SK-N-SH (cell line): ENCODE results near the gene TMOD2. TPM values are rescaled to one million over a fixed set of nuclear protein-coding genes. Genes with fewer than 3 reads are reported as not detected.

ENCODE experiments used
- CTCF ChIA-PET: fragments of 300-600, 350-600 bp; formaldehyde crosslinking; extraction: SDS; loops from one replicate; lab custom pipeline; 2021; lab: Yijun Ruan, JAX
- POLR2A ChIA-PET: fragments of 350-600 bp; sonication (Branson Sonifier 250); formaldehyde crosslinking; extraction: SDS; loops from one replicate; lab custom pipeline; 2020; ENCODE audit warnings: antibody characterized with exemption, inconsistent platforms; lab: Yijun Ruan, JAX
- DNase-seq: peaks from one replicate; pipeline ENCODE4 v3.0.0; 2012
- H2AFZ ChIP-seq: fragments of 200-600 bp; sonication (generic); 2 replicates; pipeline ENCODE4 v1.8.1; 2016; ENCODE audit warnings: antibody characterized with exemption, mild to moderate bottlenecking, low read depth
- H3F3A ChIP-seq: fragments of 200-600 bp; sonication (generic); replicated peaks from 2 replicates; pipeline ENCODE3; 2016; ENCODE audit warnings: antibody characterized with exemption, mild to moderate bottlenecking; ENCODE audit not compliant: insufficient read depth
- H3K27ac ChIP-seq, 2 experiments: fragments of 200-500 bp in 1 of 2; fragments of 200-600 bp in 1 of 2; sonication (Bioruptor generic) in 1 of 2; sonication (generic), shearing (Covaris generic) in 1 of 2; 2 replicates each; pipeline versions ENCODE4 v1.5.1 to v1.6.1; 2014 to 2016; ENCODE audit warnings: low read depth in 2 of 2, inconsistent platforms in 1 of 2, low read length in 1 of 2, mild to moderate bottlenecking in 1 of 2, mixed read lengths in 1 of 2
- H3K27me3 ChIP-seq: fragments of 200-600 bp; sonication (generic), shearing (Covaris generic); 2 replicates; pipeline ENCODE4 v1.6.1; 2016; ENCODE audit warnings: mixed run types; ENCODE audit not compliant: insufficient read depth
- H3K36me3 ChIP-seq, 2 experiments: fragments of 200-500 bp in 1 of 2; fragments of 200-600 bp in 1 of 2; sonication (Bioruptor generic) in 1 of 2; sonication (generic) in 1 of 2; replicated peaks in 1 of 2; 2 replicates each; pipeline versions ENCODE3 to v1.5.1; 2014 to 2016; ENCODE audit warnings: low read length in 1 of 2, mild to moderate bottlenecking in 1 of 2; ENCODE audit not compliant: insufficient read depth in 2 of 2, control insufficient read depth in 1 of 2
- H3K4me1 ChIP-seq, 2 experiments: fragments of 200-500 bp in 1 of 2; fragments of 200-600 bp in 1 of 2; sonication (Bioruptor generic) in 1 of 2; sonication (generic), shearing (Covaris generic) in 1 of 2; 2 replicates each; pipeline versions ENCODE4 v1.5.1 to v1.6.1; 2014 to 2016; ENCODE audit warnings: low read depth in 1 of 2, low read length in 1 of 2, mixed run types in 1 of 2; ENCODE audit not compliant: insufficient read depth in 2 of 2, control insufficient read depth in 1 of 2
- H3K4me2 ChIP-seq: fragments of 200-600 bp; sonication (generic), shearing (Covaris generic); 2 replicates; pipeline ENCODE4 v1.6.1; 2017; ENCODE audit warnings: mixed run types
- H3K4me3 ChIP-seq, 2 experiments: fragments of 200-500 bp in 1 of 2; fragments of 200-600 bp in 1 of 2; sonication (Bioruptor generic) in 1 of 2; sonication (generic), shearing (Covaris generic) in 1 of 2; 2 replicates each; pipeline versions ENCODE4 v1.5.1 to v1.8.1; 2014 to 2016; ENCODE audit warnings: low read depth in 2 of 2, inconsistent platforms in 1 of 2, low read length in 1 of 2, mild to moderate bottlenecking in 1 of 2, mixed read lengths in 1 of 2, moderate library complexity in 1 of 2
- H3K79me2 ChIP-seq: fragments of 200-600 bp; sonication (generic); 2 replicates; pipeline ENCODE4 v1.8.1; 2017; ENCODE audit warnings: mild to moderate bottlenecking; ENCODE audit not compliant: insufficient read depth
- H3K9ac ChIP-seq: fragments of 200-600 bp; sonication (generic); 2 replicates; pipeline ENCODE4 v1.6.1; 2017; ENCODE audit warnings: mixed run types
- H3K9me2 ChIP-seq: fragments of 200-600 bp; sonication (generic); 2 replicates; pipeline ENCODE4 v1.6.1; 2017; ENCODE audit warnings: mixed run types
- H3K9me3 ChIP-seq: fragments of 200-600 bp; sonication (generic); 2 replicates; pipeline ENCODE4 v1.6.1; 2017; ENCODE audit warnings: mixed run types, mild to moderate bottlenecking, moderate library complexity
- H4K20me1 ChIP-seq: fragments of 200-600 bp; sonication (generic); 2 replicates; pipeline ENCODE4 v1.6.1; 2017; ENCODE audit warnings: mild to moderate bottlenecking, mixed run types; ENCODE audit not compliant: insufficient read depth
- ELF1 ChIP-seq: IDR thresholded peaks from 2 replicates; pipeline ENCODE4 v1.4.0; 2012
- EZH2phosphoT487 ChIP-seq: fragments of 200-600 bp; sonication (generic); IDR thresholded peaks from 2 replicates; pipeline ENCODE4 v1.6.1; 2017; ENCODE audit warnings: low read depth, mixed run types, mild to moderate bottlenecking, antibody characterized with exemption, moderate library complexity, borderline replicate concordance
- GABPA ChIP-seq: IDR thresholded peaks from 2 replicates; pipeline ENCODE4 v1.4.0; 2012; ENCODE audit warnings: low read depth, mild to moderate bottlenecking
- JUND ChIP-seq: IDR thresholded peaks from 2 replicates; pipeline ENCODE4 v1.4.0; 2012
- MAX ChIP-seq: IDR thresholded peaks from 2 replicates; pipeline ENCODE4 v1.4.0; 2012; ENCODE audit warnings: low read depth
- PBX3 ChIP-seq: IDR thresholded peaks from 2 replicates; pipeline ENCODE4; 2012
- RCOR1 ChIP-seq: fragments of 150-350 bp; IDR thresholded peaks from 2 replicates; pipeline ENCODE4 v1.6.1; 2017; ENCODE audit warnings: antibody characterized with exemption, low read length
- RFX5 ChIP-seq: IDR thresholded peaks from 2 replicates; pipeline ENCODE4 v1.6.1; 2012; ENCODE audit warnings: mild to moderate bottlenecking, improper control_type of control experiment, low read length
- RXRA ChIP-seq: IDR thresholded peaks from 2 replicates; pipeline ENCODE4 v1.4.0; 2012; ENCODE audit warnings: low read depth, mild to moderate bottlenecking, borderline replicate concordance
- SMC3 ChIP-seq: IDR thresholded peaks from 2 replicates; pipeline ENCODE4 v1.6.1; 2012; ENCODE audit warnings: low read depth, low read length, improper control_type of control experiment
- TAF1 ChIP-seq: IDR thresholded peaks from 2 replicates; pipeline ENCODE4 v1.6.1; 2012; ENCODE audit warnings: low read depth, mild to moderate bottlenecking, low read length, moderate library complexity, borderline replicate concordance
- TEAD4 ChIP-seq: IDR thresholded peaks from 2 replicates; pipeline ENCODE4 v1.4.0; 2012; ENCODE audit warnings: mild to moderate bottlenecking, borderline replicate concordance; ENCODE audit not compliant: insufficient read depth
- USF2 ChIP-seq: fragments of 150-350 bp; IDR thresholded peaks from 2 replicates; pipeline ENCODE4 v1.6.1; 2017; ENCODE audit warnings: antibody characterized with exemption, low read length, low read depth, borderline replicate concordance
- YY1 ChIP-seq: IDR thresholded peaks from 2 replicates; pipeline ENCODE4 v1.4.0; 2012; ENCODE audit warnings: low read depth, mild to moderate bottlenecking
- WGBS: methylation state at CpG from one replicate; pipeline ENCODE4 v1.1.6; 2017; ENCODE audit warnings: low lambda C conversion rate; 5-methylcytosine and 5-hydroxymethylcytosine counted together
- polyA plus RNA-seq, 3 experiments: library from polyadenylated mRNA; depleted of rRNA; stranded (reverse); fragments of >200 nt; gene quantifications; 2 replicates each; pipeline ENCODE4 v1.2.3, GENCODE V29; 2012
- TF ChIP-seq, protein P1 (sequence below): fragments of 200-600 bp; sonication (generic); IDR thresholded peaks from 2 replicates; pipeline ENCODE4 v1.6.1; 2017; ENCODE audit warnings: antibody characterized with exemption, mild to moderate bottlenecking, moderate library complexity
- TF ChIP-seq, protein P2 (sequence below): IDR thresholded peaks from 2 replicates; pipeline ENCODE4 v1.6.1; 2012; ENCODE audit warnings: mild to moderate bottlenecking, low read depth, low read length, moderate library complexity

The TMOD2 gene
- polyA plus RNA-seq, 1 of the 3 experiments (the other 2 are of a cell fraction) = 2.7 TPM

DNA sequence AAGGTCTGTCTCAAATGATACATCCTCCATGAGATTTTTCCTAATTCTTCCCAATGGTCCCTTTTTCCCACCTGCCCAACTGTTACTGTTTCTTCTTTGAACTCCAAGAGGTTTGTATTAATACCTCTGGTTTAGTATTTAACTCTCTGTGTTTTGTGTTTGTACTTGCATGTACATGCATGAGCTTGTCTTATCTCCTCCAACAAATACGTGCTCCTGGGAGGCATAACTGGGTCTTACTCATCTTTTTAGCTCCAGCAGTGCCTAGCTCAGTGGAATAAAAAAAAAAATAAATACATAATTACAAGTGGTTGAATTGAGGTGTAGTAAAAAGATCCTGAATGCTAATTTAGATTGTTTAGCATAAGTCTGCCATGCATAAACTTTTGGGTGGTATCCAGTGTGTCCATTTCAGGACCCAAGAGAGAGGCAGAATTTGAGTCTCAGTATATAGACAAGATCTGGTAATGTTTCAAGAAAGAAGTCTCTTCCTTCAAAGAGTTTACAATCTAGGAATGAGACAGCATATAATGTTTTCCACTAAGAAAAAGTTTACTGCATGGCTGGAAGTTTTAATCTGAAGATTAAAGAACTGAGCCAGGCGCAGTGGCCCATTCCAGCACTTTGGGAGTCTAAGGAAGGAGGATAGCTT is 12.2 kb upstream of the TMOD2 start:
- H3K27me3 ChIP-seq = no peaks in the 10 kb centered on the region
- H3K9me2 ChIP-seq = no peaks in the 10 kb centered on the region
- whole genome bisulfite sequencing = 84% methylated on average over 2 of the region's 2 CpGs
- peaks cover 10% of the 10 kb centered on the region for H3K79me2 ChIP-seq
- H3K4me1 ChIP-seq = peaks cover 0 to 23% of the 10 kb centered on the region in 2 experiments; a peak in 2 of 4 replicates
- no peak overlapping the region for H3K4me2 ChIP-seq
- ChIA-PET CTCF (interaction anchor here (0.7 to 17.1 kb wide), 4 partner anchors 11 to 89 kb away, joined by 3 to 130 read pairs (median 8); no protein-coding TSS in a partner anchor), POLR2A (no interaction called here)
- no peak overlapping the region for H3K27ac ChIP-seq
- no peaks in the 10 kb centered on the region for H3K9me3 ChIP-seq
- H3K9ac ChIP-seq = no peak overlapping the region
- H3K36me3 ChIP-seq = no peaks in the 10 kb centered on the region
- H3F3A ChIP-seq = no peaks in the 10 kb centered on the region
- H3K4me3 ChIP-seq = no peak overlapping the region
- TF ChIP-seq, protein P1, sequence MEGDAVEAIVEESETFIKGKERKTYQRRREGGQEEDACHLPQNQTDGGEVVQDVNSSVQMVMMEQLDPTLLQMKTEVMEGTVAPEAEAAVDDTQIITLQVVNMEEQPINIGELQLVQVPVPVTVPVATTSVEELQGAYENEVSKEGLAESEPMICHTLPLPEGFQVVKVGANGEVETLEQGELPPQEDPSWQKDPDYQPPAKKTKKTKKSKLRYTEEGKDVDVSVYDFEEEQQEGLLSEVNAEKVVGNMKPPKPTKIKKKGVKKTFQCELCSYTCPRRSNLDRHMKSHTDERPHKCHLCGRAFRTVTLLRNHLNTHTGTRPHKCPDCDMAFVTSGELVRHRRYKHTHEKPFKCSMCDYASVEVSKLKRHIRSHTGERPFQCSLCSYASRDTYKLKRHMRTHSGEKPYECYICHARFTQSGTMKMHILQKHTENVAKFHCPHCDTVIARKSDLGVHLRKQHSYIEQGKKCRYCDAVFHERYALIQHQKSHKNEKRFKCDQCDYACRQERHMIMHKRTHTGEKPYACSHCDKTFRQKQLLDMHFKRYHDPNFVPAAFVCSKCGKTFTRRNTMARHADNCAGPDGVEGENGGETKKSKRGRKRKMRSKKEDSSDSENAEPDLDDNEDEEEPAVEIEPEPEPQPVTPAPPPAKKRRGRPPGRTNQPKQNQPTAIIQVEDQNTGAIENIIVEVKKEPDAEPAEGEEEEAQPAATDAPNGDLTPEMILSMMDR = no peak
- TF ChIP-seq EZH2phosphoT487 (no peak), USF2 (no peak), TAF1 (no peak), SMC3 (no peak), TEAD4 (no peak), YY1 (no peak), RCOR1 (no peak)
- H2AFZ ChIP-seq = no peak overlapping the region
- no peaks in the 10 kb centered on the region for H4K20me1 ChIP-seq
- no peak for DNase-seq

- H4K20me1 ChIP-seq = no peaks in the 10 kb centered on the region
- H3K9ac ChIP-seq = no peak overlapping the region
- no peaks in the 10 kb centered on the region for H3K9me3 ChIP-seq
- ChIA-PET POLR2A (no interaction called here), CTCF (interaction anchor here (1.5 to 2.1 kb wide), 2 partner anchors 10 to 26 kb away, joined by 3 to 5 read pairs; no protein-coding TSS in a partner anchor)
- no peaks in the 10 kb centered on the region for H3F3A ChIP-seq
- no peak for DNase-seq
- no peaks in the 10 kb centered on the region for H3K36me3 ChIP-seq
- H2AFZ ChIP-seq = no peak overlapping the region
- H3K27ac ChIP-seq = no peak overlapping the region
- H3K79me2 ChIP-seq = peaks cover 16% of the 10 kb centered on the region; the same call in 1 of the 2 replicates
- H3K4me2 ChIP-seq = no peak overlapping the region
- H3K9me2 ChIP-seq = no peaks in the 10 kb centered on the region
- 71% methylated on average over 5 of the region's 5 CpGs for WGBS
- no peaks in the 10 kb centered on the region; the same call in 1 of the 2 replicates for H3K27me3 ChIP-seq
- H3K4me1 ChIP-seq = peaks cover 4 to 5% of the 10 kb centered on the region in 2 experiments; a peak in 2 of 4 replicates
- H3K4me3 ChIP-seq = no peak overlapping the region
- TF ChIP-seq RFX5 (no peak), RXRA (no peak), ELF1 (no peak), PBX3 (no peak), TAF1 (no peak), GABPA (no peak), JUND (no peak), MAX (no peak)
- TF ChIP-seq, protein P2, sequence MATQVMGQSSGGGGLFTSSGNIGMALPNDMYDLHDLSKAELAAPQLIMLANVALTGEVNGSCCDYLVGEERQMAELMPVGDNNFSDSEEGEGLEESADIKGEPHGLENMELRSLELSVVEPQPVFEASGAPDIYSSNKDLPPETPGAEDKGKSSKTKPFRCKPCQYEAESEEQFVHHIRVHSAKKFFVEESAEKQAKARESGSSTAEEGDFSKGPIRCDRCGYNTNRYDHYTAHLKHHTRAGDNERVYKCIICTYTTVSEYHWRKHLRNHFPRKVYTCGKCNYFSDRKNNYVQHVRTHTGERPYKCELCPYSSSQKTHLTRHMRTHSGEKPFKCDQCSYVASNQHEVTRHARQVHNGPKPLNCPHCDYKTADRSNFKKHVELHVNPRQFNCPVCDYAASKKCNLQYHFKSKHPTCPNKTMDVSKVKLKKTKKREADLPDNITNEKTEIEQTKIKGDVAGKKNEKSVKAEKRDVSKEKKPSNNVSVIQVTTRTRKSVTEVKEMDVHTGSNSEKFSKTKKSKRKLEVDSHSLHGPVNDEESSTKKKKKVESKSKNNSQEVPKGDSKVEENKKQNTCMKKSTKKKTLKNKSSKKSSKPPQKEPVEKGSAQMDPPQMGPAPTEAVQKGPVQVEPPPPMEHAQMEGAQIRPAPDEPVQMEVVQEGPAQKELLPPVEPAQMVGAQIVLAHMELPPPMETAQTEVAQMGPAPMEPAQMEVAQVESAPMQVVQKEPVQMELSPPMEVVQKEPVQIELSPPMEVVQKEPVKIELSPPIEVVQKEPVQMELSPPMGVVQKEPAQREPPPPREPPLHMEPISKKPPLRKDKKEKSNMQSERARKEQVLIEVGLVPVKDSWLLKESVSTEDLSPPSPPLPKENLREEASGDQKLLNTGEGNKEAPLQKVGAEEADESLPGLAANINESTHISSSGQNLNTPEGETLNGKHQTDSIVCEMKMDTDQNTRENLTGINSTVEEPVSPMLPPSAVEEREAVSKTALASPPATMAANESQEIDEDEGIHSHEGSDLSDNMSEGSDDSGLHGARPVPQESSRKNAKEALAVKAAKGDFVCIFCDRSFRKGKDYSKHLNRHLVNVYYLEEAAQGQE = no peak
- TF ChIP-seq, protein P1 = no peak
These were observed 2.1 kb upstream of the TMOD2 start for GRCh38 chr15:51749307-51749706.
